Skin of body (tissue), 2 donors: ENCODE results near the gene TRHDE. TPM values are rescaled to one million over a fixed set of nuclear protein-coding genes. Genes with fewer than 3 reads are reported as not detected.
"Not testable (repeated sequence)": the region's sequence is repeated elsewhere in the genome, so short reads cannot be mapped to it uniquely, and the experiment has no call there.

ENCODE experiments used
- DNase-seq: peaks from one replicate; lab custom pipeline; 2025; lab: John Stamatoyannopoulos, UW
- total RNA-seq: library from RNA; depleted of rRNA; stranded (reverse); fragments of >200 nt; gene quantifications from one replicate; pipeline ENCODE4 v1.2.3, GENCODE V29; 2014

TRHDE gene
- total RNA-seq, 1 donor from 2014 or later = 12.1 TPM

- no peak for DNase-seq
These were observed 237.7 kb downstream of the TRHDE start for GRCh38 chr12:72509891-72510290.

GRCh38 chr12:72510772-72511171, 238.6 kb downstream of the TRHDE start:
- DNase-seq = no peak

GRCh38 chr12:72511498-72511897, 239.3 kb downstream of the TRHDE start:
- DNase-seq = no peak

GRCh38 chr12:72511906-72512305, 239.7 kb downstream of the TRHDE start:
- DNase-seq = no peak

GRCh38 chr12:72520044-72520678, 248.0 kb downstream of the TRHDE start:
- not testable (repeated sequence) for DNase-seq

GRCh38 chr12:72521326-72521725, 249.2 kb downstream of the TRHDE start:
- DNase-seq = peak; percentile 28

- DNase-seq = no peak
These were observed 250.2 kb downstream of the TRHDE start for GRCh38 chr12:72522411-72522810.

GRCh38 chr12:72523754-72524153, 251.6 kb downstream of the TRHDE start:
- no peak for DNase-seq

GRCh38 chr12:72535212-72535990, 263.2 kb downstream of the TRHDE start:
- no peak for DNase-seq

GRCh38 chr12:72540811-72541210, 268.6 kb downstream of the TRHDE start:
- DNase-seq = no peak

- no peak for DNase-seq
These were observed 271.8 kb downstream of the TRHDE start for GRCh38 chr12:72543777-72544467.

GRCh38 chr12:72546106-72546505, 273.9 kb downstream of the TRHDE start:
- no peak for DNase-seq

- no peak for DNase-seq
These were observed 275.4 kb downstream of the TRHDE start for GRCh38 chr12:72547573-72547972.

GRCh38 chr12:72549184-72549583, 277.0 kb downstream of the TRHDE start:
- no peak for DNase-seq

GRCh38 chr12:72560003-72560769, 288.0 kb downstream of the TRHDE start:
- no peak for DNase-seq

GRCh38 chr12:72570601-72571000, 298.4 kb downstream of the TRHDE start:
- DNase-seq = no peak

GRCh38 chr12:72574138-72574537, 302.0 kb downstream of the TRHDE start:
- DNase-seq = no peak

GRCh38 chr12:72578327-72578726, 306.2 kb downstream of the TRHDE start:
- no peak for DNase-seq

GRCh38 chr12:72586456-72586855, 314.3 kb downstream of the TRHDE start:
- no peak for DNase-seq

- no peak for DNase-seq
These were observed 330.4 kb downstream of the TRHDE start for GRCh38 chr12:72602581-72602980.

- DNase-seq = no peak
These were observed 333.8 kb downstream of the TRHDE start for GRCh38 chr12:72605975-72606374.

GRCh38 chr12:72610342-72610741, 338.2 kb downstream of the TRHDE start:
- DNase-seq = no peak
